A549 (cell line): ENCODE data around the gene PADI2. TPM values are rescaled to one million over a fixed set of nuclear protein-coding genes. Genes with fewer than 3 reads are reported as not detected.
"Not testable (repeated sequence)": the region's sequence is repeated elsewhere in the genome, so short reads cannot be mapped to it uniquely, and the experiment has no call there.

ENCODE experiments used
- ATAC-seq, 2 experiments: fragments of 200-7000 bp in 1 of 2; fragments of >200 bp in 1 of 2; cut with Nextera tagmentation in 1 of 2; cut with Tn5 transposase in 1 of 2; 3 replicates each; pipeline versions ENCODE4 v1.8.0 to v1.9.1; 2018 to 2020; ENCODE audit warnings: mild to moderate bottlenecking in 1 of 2, moderate library complexity in 1 of 2
- CTCF ChIA-PET: fragments of 300-600 bp; sonication (Branson Sonifier 250); formaldehyde crosslinking; extraction: SDS; loops from one replicate; lab custom pipeline; 2021; ENCODE audit warnings: antibody characterized with exemption, inconsistent platforms; lab: Yijun Ruan, JAX
- POLR2A ChIA-PET: fragments of 350-600 bp; formaldehyde crosslinking; extraction: SDS; loops from one replicate; lab custom pipeline; 2021; ENCODE audit warnings: antibody characterized with exemption, inconsistent platforms; lab: Yijun Ruan, JAX
- DNase-seq, 2 experiments: peaks; one replicate each; pipeline versions ENCODE4 v3.0.0 to v3.0.0-alpha.2; 2011 to 2016; ENCODE audit warnings: low read depth in 1 of 2, low spot score in 1 of 2
- FAIRE-seq: peaks from 2 replicates; lab custom pipeline; 2011; peaks lifted over from hg19 to GRCh38; lab: Jason Lieb, UNC
- H3K27ac ChIP-seq, 2 experiments: fragments of >200 bp; sonication (Bioruptor Twin); formaldehyde crosslinking; 3 replicates each; pipeline ENCODE4 v1.5.1; 2016 to 2017
- H3K4me1 ChIP-seq: fragments of >200 bp; sonication (Bioruptor Twin); formaldehyde crosslinking; 3 replicates; pipeline ENCODE4 v1.6.1; 2016
- H3K4me2 ChIP-seq: fragments of >200 bp; sonication (Bioruptor Twin); formaldehyde crosslinking; 3 replicates; pipeline ENCODE4 v1.6.1; 2016
- H3K4me3 ChIP-seq: fragments of >200 bp; sonication (Bioruptor Twin); formaldehyde crosslinking; 3 replicates; pipeline ENCODE4 v1.5.1; 2016
- H3K9me3 ChIP-seq: fragments of >200 bp; sonication (Bioruptor Twin); formaldehyde crosslinking; 3 replicates; pipeline ENCODE4 v1.6.1; 2016
- BHLHE40 ChIP-seq: IDR thresholded peaks from 2 replicates; pipeline ENCODE4 v1.6.1; 2012; ENCODE audit warnings: low read depth, low read length, inconsistent platforms
- FOSL2 ChIP-seq, 2 experiments: fragments of 450-650 bp in 1 of 2; fragments of >200 bp in 1 of 2; sonication (Bioruptor Twin) in 1 of 2; formaldehyde crosslinking; IDR thresholded peaks; 2 replicates each; pipeline versions ENCODE4 v1.5.0 to v1.6.1; 2016 to 2020; ENCODE audit warnings: mild to moderate bottlenecking in 1 of 2, moderate library complexity in 1 of 2
- FOXS1 ChIP-seq: fragments of 250-450 bp; sonication (Bioruptor Pico); IDR thresholded peaks from 2 replicates; pipeline ENCODE4 v1.5.0; 2020; ENCODE audit warnings: mild to moderate bottlenecking, moderate library complexity
- HEYL ChIP-seq: fragments of 250-450 bp; sonication (Bioruptor Pico); IDR thresholded peaks from 2 replicates; pipeline ENCODE4 v1.8.0; 2021; ENCODE audit warnings: mild to moderate bottlenecking, moderate library complexity
- JUNB ChIP-seq: fragments of >200 bp; sonication (Bioruptor Twin); formaldehyde crosslinking; IDR thresholded peaks from 2 replicates; pipeline ENCODE4 v1.6.1; 2016
- POLR2AphosphoS2 ChIP-seq: conservative IDR thresholded peaks from 2 replicates; pipeline ENCODE4 v1.6.1; 2012; ENCODE audit warnings: low read length, improper control_type of control experiment, inconsistent platforms
- RAD21 ChIP-seq, 2 experiments: fragments of >200 bp in 1 of 2; sonication (Bioruptor Twin) in 1 of 2; formaldehyde crosslinking in 1 of 2; IDR thresholded peaks in 1 of 2; conservative IDR thresholded peaks in 1 of 2; 2 replicates in 1 of 2; 3 replicates in 1 of 2; pipeline ENCODE4 v1.6.1; 2012 to 2018; ENCODE audit warnings: inconsistent platforms in 1 of 2
- RARB ChIP-seq: fragments of 250-450 bp; sonication (Bioruptor Pico); IDR thresholded peaks from 2 replicates; pipeline ENCODE4 v1.8.0; 2021; ENCODE audit warnings: mild to moderate bottlenecking, moderate library complexity
- TFCP2L1 ChIP-seq: fragments of 250-450 bp; sonication (Bioruptor Pico); IDR thresholded peaks from 2 replicates; pipeline ENCODE4 v1.5.0; 2021; ENCODE audit warnings: mild to moderate bottlenecking
- TP53 ChIP-seq: fragments of 250-450 bp; sonication (Bioruptor Pico); IDR thresholded peaks from 2 replicates; pipeline ENCODE4 v1.5.0; 2021; ENCODE audit warnings: mild to moderate bottlenecking, moderate library complexity
- ZC3H11A ChIP-seq: fragments of 450-650 bp; IDR thresholded peaks from 2 replicates; pipeline ENCODE4 v1.6.1; 2014; ENCODE audit warnings: antibody characterized with exemption, mild to moderate bottlenecking
- ZSCAN20 ChIP-seq: fragments of 250-450 bp; sonication (Bioruptor Pico); IDR thresholded peaks from 2 replicates; pipeline ENCODE4 v1.8.0; 2022; ENCODE audit warnings: mild to moderate bottlenecking, moderate library complexity
- WGBS: methylation state at CpG from one replicate; pipeline ENCODE4 v1.1.6; 2017; ENCODE audit errors: missing lambda C conversion rate; 5-methylcytosine and 5-hydroxymethylcytosine counted together
- polyA plus RNA-seq, 4 experiments: library from polyadenylated mRNA; depleted of rRNA in 3 of 4; stranded (reverse); fragments of >200 nt; fragmentation: RNase III in 1 of 4; extraction: RNeasy Plus Mini Kit Qiagen cat#74134 plus additional on column Dnase treatment in 1 of 4; gene quantifications; 2 replicates in 3 of 4; 3 replicates in 1 of 4; pipeline ENCODE4 v1.2.3, GENCODE V29; 2011 to 2017
- TF ChIP-seq, protein P1 (sequence below): IDR thresholded peaks from 2 replicates; pipeline ENCODE4 v1.6.1; 2012; ENCODE audit warnings: low read depth, borderline replicate concordance
- TF ChIP-seq, protein P2 (sequence below): fragments of >200 bp; sonication (Bioruptor Twin); formaldehyde crosslinking; IDR thresholded peaks from 2 replicates; pipeline ENCODE4 v1.6.1; 2016
- TF ChIP-seq, protein P3 (sequence below): IDR thresholded peaks from 2 replicates; pipeline ENCODE4 v1.6.1; 2012
- TF ChIP-seq, protein P4 (sequence below): fragments of 250-450 bp; sonication (Bioruptor Pico); IDR thresholded peaks from 2 replicates; pipeline ENCODE4 v1.5.0; 2021; ENCODE audit warnings: mild to moderate bottlenecking, moderate library complexity, borderline replicate concordance
- TF ChIP-seq, protein P5 (sequence below): IDR thresholded peaks from 2 replicates; pipeline ENCODE4 v1.6.1; 2012

PADI2 gene
- polyA plus RNA-seq, 2 of the 4 experiments (the other 2 are of a cell fraction): 1.1 to 1.3 TPM

DNA sequence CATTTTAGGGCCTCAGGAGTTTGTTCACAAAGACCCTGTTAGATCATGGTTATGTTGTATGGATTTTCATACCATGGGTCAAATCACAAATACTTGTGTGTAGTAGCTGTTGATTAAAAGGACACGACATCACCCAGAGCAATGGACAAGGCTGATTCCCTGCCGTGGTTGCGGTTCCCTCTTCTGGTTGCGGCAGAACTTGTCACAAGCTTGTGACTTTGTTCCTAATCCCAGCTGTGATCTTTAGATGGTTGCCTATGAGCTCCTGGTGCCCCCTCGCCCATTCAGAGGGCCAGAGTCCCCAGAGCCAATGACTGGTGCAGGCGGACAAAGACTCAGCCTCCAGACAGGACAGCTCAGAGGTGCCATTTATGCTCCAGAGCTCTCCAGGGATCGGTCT is 53.6 kb downstream of the PADI2 start:
- ATAC-seq (no peak), FAIRE-seq (no peak), DNase-seq (no peak)
- ChIA-PET CTCF (interaction anchor here (1.3 to 1.6 kb wide), 2 partner anchors 172 to 341 kb away, joined by 4 to 5 read pairs; no protein-coding TSS in a partner anchor), POLR2A (no interaction called here)
- Histone ChIP-seq H3K4me3 (no peak overlapping the region), H3K9me3 (no peaks in the 10 kb centered on the region; the same call in 2 of the 3 replicates), H3K27ac (no peak overlapping the region), H3K4me1 (no peaks in the 10 kb centered on the region), H3K4me2 (no peak overlapping the region)
- TF ChIP-seq TP53 (CRISPR knock-in tag): no peak
- TF ChIP-seq JUNB: no peak
- WGBS: 58% methylated on average over 5 of the region's 7 CpGs

DNA sequence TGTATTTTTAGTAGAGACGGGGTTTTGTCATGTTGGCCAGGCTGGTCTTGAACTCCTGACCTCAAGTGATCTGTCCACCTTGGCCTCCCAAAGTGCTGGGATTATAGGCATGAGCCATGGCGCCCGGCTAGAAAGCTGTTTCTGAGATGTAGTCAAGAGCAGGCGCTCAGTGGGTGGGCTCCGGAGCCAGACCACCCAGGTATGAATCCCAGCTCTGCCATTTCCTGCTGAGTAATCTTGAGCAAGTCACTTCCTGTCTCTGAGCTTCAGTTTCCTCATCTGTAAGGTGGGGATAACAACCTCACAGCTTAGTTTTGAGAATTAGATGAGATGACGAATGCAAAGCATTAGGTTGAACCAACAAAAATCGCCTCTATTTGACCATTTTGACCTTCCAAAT is 56.5 kb downstream of the PADI2 start:
- FAIRE-seq, H3K27ac ChIP-seq, H3K9me3 ChIP-seq, POLR2A ChIA-PET, ATAC-seq, H3K4me2 ChIP-seq, H3K4me1 ChIP-seq, DNase-seq, H3K4me3 ChIP-seq: not testable (repeated sequence)
- CTCF ChIA-PET: interaction anchor here (0.9 to 10.0 kb wide), 5 partner anchors 63 to 358 kb away, joined by 3 to 107 read pairs (median 12); no protein-coding TSS in a partner anchor
- WGBS: 61% methylated on average over 7 of the region's 7 CpGs

DNA sequence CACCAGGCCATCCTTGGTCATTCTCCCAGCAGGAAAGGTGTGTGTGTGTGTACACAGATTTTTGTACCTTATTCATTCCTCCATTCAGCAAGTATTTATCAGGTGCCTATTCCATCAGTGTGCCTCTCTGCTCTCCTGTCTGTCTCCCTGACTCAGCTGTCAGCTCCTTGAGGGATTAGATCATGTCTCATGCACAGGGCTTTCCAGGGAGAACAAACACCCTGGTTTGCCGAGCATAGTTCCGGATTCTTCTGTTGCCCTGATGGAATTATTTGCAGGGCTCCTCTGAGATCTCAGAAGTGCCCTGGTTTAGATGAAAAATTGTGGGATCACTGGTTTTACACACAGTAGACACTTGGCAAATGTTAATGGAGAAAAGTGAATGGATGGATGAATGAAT is 57.4 kb downstream of the PADI2 start:
- FAIRE-seq (no peak), ATAC-seq (no peak), DNase-seq (no peak)
- Histone ChIP-seq H3K4me2 (no peak overlapping the region), H3K9me3 (no peaks in the 10 kb centered on the region; the same call in 2 of the 3 replicates), H3K4me3 (no peak overlapping the region), H3K4me1 (no peaks in the 10 kb centered on the region), H3K27ac (no peak overlapping the region)
- ChIA-PET POLR2A (no interaction called here), CTCF (interaction anchor here (1.1 to 10.0 kb wide), 9 partner anchors 8 to 359 kb away, joined by 3 to 107 read pairs (median 7); partner anchors contain the start of gene PADI2)
- TF ChIP-seq TFCP2L1 (CRISPR knock-in tag) (no peak), ZC3H11A (no peak), ZSCAN20 (CRISPR knock-in tag) (no peak), POLR2AphosphoS2 (no peak), HEYL (CRISPR knock-in tag) (no peak), FOSL2 (IDR thresholded peaks at IDR 0.05) (no peak), FOSL2 (CRISPR knock-in tag; IDR thresholded peaks at IDR 0.05) (no peak), FOXS1 (CRISPR knock-in tag) (no peak)
- TF ChIP-seq, protein P1, sequence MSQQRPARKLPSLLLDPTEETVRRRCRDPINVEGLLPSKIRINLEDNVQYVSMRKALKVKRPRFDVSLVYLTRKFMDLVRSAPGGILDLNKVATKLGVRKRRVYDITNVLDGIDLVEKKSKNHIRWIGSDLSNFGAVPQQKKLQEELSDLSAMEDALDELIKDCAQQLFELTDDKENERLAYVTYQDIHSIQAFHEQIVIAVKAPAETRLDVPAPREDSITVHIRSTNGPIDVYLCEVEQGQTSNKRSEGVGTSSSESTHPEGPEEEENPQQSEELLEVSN: no peak
- TF ChIP-seq, protein P2, sequence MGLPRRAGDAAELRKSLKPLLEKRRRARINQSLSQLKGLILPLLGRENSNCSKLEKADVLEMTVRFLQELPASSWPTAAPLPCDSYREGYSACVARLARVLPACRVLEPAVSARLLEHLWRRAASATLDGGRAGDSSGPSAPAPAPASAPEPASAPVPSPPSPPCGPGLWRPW: no peak
- TF ChIP-seq, protein P3, sequence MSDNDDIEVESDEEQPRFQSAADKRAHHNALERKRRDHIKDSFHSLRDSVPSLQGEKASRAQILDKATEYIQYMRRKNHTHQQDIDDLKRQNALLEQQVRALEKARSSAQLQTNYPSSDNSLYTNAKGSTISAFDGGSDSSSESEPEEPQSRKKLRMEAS: no peak
- TF ChIP-seq, protein P4, sequence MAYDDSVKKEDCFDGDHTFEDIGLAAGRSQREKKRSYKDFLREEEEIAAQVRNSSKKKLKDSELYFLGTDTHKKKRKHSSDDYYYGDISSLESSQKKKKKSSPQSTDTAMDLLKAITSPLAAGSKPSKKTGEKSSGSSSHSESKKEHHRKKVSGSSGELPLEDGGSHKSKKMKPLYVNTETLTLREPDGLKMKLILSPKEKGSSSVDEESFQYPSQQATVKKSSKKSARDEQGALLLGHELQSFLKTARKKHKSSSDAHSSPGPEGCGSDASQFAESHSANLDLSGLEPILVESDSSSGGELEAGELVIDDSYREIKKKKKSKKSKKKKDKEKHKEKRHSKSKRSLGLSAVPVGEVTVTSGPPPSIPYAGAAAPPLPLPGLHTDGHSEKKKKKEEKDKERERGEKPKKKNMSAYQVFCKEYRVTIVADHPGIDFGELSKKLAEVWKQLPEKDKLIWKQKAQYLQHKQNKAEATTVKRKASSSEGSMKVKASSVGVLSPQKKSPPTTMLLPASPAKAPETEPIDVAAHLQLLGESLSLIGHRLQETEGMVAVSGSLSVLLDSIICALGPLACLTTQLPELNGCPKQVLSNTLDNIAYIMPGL (CRISPR knock-in tag): no peak
- TF ChIP-seq, protein P5, sequence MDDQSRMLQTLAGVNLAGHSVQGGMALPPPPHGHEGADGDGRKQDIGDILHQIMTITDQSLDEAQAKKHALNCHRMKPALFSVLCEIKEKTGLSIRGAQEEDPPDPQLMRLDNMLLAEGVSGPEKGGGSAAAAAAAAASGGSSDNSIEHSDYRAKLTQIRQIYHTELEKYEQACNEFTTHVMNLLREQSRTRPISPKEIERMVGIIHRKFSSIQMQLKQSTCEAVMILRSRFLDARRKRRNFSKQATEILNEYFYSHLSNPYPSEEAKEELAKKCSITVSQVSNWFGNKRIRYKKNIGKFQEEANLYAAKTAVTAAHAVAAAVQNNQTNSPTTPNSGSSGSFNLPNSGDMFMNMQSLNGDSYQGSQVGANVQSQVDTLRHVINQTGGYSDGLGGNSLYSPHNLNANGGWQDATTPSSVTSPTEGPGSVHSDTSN: no peak
- WGBS: 54% methylated on average over 2 of the region's 2 CpGs

DNA sequence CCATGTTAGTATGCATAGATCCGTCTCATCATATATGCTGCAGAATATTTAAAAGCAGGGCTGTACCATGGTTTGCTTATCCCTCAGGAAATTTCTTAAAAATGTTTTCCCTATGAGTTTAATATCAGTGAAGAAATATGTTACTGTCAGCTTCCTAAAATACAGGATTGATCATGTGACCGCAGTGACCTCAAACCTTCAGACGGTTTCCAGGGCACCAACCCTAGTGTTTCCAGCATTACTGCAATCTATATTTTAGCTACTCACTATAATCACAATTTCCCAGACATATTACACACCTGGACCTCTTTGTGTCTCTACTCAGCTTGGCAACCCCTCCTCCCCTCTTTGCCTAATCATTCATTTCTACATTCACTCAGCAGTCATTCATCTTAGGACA is 57.8 kb downstream of the PADI2 start:
- no peak overlapping the region for H3K4me2 ChIP-seq
- no peak for DNase-seq
- H3K27ac ChIP-seq: no peak overlapping the region
- POLR2A ChIA-PET: no interaction called here
- WGBS: 83% methylated on average over 3 of the region's 3 CpGs
- TF ChIP-seq RAD21 (conservative IDR thresholded peaks at IDR 0.05 in 1 of 2, IDR thresholded peaks at IDR 0.05 in 1 of 2) (no peak), BHLHE40 (no peak), RARB (CRISPR knock-in tag) (no peak)
- TF ChIP-seq, all 56 proteins: peak for 0
- H3K4me1 ChIP-seq: no peaks in the 10 kb centered on the region
- ATAC-seq (no peak), FAIRE-seq (no peak)
- H3K9me3 ChIP-seq: no peaks in the 10 kb centered on the region; the same call in 2 of the 3 replicates
- H3K4me3 ChIP-seq: no peak overlapping the region
- CTCF ChIA-PET: interaction anchor here (1.1 to 10.0 kb wide), 9 partner anchors 8 to 345 kb away, joined by 3 to 107 read pairs (median 7); partner anchors contain the start of gene PADI2
